ENCODE data around the gene PLXDC2.

- TF ChIP-seq, protein P1, sequence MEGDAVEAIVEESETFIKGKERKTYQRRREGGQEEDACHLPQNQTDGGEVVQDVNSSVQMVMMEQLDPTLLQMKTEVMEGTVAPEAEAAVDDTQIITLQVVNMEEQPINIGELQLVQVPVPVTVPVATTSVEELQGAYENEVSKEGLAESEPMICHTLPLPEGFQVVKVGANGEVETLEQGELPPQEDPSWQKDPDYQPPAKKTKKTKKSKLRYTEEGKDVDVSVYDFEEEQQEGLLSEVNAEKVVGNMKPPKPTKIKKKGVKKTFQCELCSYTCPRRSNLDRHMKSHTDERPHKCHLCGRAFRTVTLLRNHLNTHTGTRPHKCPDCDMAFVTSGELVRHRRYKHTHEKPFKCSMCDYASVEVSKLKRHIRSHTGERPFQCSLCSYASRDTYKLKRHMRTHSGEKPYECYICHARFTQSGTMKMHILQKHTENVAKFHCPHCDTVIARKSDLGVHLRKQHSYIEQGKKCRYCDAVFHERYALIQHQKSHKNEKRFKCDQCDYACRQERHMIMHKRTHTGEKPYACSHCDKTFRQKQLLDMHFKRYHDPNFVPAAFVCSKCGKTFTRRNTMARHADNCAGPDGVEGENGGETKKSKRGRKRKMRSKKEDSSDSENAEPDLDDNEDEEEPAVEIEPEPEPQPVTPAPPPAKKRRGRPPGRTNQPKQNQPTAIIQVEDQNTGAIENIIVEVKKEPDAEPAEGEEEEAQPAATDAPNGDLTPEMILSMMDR (IDR thresholded peaks at IDR 0.05) = no peak
- TF ChIP-seq POLR2A (IDR thresholded peaks at IDR 0.05) = no peak
These were observed 27.3 kb upstream of the PLXDC2 start for GRCh38 chr10:19788902-19789301.

All from Peyer's patch (tissue), 4 donors.